Stimulated activated CD4-positive, alpha-beta T cell treated with anti-CD3 and anti-CD28 coated beads, Interleukin-1b, Interleukin-23, amount 100 ng/mL, for 24 hours (primary cell): ENCODE data around the gene PDE11A.

Source experiments
- DNase-seq, 4 experiments: peaks; one replicate each; pipeline ENCODE4 v3.0.0-alpha.2; 2020; ENCODE audit warnings: low read depth in 4 of 4, low spot score in 1 of 4

The PDE11A gene

DNA sequence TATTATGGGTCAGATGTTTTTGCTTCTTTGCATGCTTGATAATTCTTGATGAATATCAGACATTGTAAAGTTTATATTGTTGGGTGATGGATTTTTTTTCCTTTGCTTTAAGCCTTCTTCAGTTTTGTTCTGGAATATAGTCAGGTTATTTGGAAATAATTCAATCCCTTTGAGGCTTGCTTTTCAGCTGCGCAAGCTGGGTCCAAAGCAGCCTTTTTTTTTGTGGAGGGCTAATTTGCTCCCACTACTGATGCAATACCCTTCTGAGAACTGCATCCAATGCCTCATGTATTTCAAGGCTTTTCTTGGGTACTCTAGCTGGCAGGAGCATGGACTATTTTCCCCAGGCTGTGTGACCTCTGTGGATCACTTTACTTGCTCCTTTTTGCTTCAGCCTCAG lies 434.1 kb downstream of the PDE11A start:
- DNase-seq, result no peak

DNA sequence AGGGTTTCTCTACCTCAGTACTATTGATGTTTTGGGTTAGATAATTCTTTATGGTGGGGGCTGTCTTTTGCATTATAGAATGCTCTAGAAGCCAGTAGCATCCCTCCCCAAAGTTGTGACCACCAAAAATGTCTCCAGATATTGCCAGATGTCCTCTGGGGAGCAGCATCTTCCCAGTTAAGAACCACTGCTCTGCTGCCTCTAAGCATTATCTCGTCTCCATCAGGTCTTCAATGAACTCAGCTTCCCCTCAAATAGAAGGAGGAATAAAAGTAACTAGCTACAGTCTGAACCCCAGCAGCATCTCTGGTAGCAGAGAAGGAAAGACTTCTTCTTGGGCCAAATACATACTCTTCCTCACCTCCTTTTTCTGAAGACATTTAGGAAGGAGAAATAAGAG lies 435.9 kb downstream of the PDE11A start:
- DNase-seq, result no peak

DNA sequence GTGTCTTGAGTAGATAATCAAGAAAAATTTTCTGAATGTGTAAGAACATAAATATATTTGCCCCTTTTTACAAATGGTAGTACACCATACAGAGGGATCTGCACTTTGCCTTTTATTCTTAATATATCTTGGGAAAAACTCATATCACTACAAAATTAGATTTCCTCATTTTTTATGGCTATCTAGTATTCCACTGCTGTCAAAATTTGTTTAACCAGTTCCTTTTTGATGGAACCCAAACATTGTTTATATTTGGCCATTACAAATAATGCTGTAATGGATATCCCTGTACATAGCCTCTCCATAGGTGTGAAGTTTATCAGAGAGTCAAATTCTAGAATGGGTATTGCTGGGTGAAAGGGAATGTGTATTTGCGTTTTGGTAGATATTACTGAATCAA lies 436.9 kb downstream of the PDE11A start:
- no peak for DNase-seq

DNA sequence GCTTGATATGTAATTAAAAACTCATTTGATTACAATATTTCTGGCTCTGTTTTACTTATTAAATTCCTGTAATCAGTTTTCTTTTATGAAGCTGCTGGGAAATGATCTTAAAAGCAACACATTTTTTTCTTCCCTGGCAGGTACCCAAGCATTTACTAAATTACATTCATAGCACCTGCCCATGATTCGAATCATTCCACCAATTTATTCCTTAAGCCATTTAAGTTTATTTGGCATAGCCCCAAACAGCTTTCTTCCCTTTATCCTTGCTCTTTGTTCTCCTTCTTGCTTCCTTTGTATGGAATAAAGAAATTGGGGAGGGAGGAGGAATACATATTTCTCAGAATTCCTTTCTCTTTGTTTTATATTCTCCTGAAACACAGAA lies 438.7 kb downstream of the PDE11A start:
- no peak for DNase-seq

DNA sequence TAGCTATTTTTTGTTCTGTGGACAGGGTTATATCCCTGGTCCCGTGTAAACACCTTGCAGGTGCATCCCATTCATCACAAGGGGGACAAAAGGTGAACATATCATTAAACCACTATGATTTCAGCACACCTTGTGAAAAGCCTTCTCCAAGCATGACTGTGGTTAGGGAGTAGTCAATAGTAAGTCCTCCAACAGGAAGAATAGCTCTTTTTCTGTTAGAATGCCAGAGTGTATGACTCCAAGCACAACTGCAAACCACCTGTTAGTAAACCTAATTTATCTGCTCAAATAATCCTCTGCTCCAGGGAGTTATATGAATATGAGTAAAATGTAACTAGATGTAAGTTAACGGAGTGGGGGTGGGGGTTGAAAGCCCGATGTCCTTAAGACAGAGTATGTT lies 439.5 kb downstream of the PDE11A start:
- DNase-seq, result no peak

DNA sequence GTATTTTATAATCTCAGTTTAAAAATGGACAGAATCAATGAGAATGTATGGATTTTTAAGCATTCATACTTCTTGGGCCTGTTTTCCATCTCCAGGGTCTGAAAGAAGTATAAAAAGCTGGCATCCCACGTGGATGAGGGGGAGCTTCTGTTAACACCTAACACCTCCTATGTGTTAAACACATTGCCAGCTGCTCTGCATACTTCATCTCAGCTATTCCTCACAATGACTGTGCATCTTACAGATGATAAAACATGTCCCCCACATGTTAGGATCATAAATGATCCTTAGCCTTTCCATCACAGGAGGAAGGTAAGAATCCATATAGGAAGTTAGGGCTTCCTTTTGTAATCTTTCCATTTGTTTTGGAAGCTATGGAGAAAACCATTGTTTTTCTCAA lies 440.9 kb downstream of the PDE11A start:
- no peak for DNase-seq

DNA sequence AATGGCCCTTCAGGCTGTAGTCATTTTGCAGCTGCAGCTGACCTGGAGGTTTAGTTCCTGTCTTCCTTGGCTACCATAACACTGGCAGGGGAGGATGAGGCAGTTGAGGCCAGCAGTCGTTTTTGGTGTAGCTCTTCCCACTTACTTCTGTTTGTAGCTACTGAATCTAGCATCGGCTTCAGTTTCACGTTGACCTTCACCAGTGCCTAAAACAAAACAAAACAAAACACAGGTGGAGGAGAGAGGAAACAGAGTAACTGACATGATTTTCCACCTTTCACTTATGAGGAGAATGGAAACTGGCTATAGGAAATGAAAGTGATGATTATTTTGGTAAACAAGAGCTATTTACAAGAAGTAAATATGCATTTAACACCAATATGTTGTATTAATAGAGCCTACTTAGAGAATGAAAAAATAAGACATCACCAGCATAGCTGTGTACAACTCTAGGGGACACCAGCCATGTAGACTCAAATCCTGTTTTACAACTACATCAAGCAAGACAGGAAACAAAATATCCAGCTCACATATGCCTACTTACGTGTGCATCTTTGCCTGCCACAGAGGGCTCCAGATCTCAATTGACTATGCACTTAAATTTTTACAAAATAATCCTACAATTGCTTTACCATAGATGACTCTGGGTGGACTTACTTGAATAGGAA lies 443.1 kb downstream of the PDE11A start:
- DNase-seq, result no peak

DNA sequence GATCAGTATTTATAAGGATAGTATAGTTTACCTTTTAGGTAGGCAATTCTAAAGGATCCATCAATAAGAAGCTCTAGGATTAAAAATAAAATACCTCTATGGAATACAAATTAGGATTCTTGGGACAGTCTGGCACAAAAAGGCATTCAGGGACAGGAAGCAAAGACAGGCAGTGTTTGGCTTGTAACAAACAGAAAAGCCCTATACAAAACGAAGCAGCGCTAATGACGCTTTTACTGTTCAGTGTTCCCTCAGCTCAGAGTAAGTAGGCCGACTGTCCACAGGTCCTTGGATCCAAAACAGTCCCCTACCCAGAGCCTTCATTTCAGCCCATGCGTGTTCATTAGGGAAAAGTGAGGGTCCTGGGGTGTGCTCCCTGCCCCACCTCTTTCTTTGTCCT lies 443.7 kb downstream of the PDE11A start:
- DNase-seq, result no peak

DNA sequence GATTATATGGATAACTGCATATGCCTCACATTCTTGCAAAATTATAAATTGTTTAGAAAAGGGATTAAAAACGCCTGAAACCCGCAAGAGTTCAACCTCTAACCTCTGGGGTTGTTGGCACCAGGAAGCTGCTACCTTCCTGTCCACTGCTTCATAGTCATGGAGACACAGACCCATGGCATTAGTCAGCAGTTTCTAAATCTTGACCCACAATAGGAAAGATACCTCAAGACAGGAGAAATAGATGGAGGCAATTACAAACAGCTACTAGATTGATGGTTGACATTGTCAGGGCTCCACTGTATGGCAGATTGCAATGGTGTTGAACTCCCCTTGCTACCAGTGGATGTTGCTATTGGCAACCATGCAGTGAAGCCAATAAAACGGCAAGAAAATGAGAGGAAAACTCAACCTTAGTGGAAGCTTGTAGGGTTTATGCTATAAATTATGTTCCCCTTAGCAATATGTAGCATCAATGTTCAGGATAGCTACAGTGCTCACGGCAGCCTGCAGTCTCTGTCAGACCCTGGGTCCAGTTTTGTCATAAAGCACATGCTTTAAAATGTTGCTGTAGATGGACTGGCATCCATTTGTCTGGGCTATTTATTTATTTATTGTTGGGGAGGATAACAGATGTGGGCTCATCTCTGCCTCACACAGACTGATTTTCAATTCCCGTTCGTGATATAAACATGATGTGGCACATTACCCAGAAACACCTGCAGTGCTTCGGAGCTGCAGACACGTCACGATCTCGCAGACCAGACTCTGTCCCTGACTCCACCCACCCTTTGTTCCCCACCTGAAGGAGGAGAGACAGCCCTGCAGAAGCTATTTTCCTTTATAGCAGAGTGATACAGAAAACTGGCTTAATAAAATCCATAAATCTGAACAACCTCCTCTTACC lies 446.6 kb downstream of the PDE11A start:
- no peak for DNase-seq

DNA sequence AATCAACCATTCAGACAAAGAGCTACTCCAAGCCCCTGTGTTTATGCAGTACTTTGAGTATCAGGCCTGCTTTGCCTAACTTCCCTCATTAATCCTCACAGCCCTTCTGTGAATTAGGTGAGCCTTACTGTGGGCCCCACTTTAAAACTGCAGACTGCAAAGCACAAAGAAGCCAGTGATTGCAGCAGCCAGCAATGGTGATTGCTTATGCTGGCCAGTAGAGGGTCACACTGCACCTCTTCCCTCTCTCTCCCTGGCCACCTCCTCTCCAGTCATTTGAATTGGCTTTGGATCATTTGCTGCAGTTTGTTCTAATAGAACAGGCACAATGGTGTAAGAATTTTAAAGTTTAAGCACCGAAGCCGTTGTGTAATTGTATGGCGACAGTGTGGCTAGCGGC lies 450.1 kb downstream of the PDE11A start:
- no peak for DNase-seq

DNA sequence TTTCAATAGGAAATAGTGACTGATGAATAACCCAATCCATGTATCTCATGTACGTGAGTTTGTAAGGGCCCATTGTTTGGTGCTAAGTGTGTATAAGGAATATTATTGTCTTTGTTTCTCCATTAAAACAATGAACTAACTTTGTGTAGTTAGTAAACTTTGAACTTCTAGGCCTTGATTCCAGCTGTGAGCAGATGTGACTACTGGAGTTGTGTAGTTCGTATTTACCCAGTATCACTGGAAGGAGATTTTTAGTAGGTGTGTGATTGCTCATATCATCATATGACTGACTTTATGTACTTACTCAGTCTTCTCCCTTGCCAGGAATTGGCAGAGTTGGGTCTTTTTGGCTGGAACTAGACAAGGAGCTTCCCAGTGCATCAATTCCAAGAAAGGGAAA lies 452.6 kb downstream of the PDE11A start:
- no peak for DNase-seq

DNA sequence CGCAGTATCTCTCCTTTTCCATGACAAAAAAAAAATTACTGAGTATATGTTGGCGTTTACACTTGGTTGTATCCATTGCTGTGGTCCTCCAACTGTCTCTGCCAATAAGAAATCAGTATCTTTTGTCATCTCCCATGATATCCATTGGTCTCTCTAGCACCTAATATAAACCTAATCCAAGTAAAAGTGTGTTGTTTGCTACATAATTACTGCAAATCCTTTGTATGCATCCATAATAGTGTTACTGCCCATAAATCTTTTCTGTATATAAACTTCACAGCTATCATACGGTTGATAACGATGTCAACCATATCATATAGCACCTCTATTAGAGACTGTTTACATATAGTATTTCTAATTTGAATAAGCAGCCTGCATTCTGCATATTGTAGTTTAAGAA lies 453.1 kb downstream of the PDE11A start:
- no peak for DNase-seq

DNA sequence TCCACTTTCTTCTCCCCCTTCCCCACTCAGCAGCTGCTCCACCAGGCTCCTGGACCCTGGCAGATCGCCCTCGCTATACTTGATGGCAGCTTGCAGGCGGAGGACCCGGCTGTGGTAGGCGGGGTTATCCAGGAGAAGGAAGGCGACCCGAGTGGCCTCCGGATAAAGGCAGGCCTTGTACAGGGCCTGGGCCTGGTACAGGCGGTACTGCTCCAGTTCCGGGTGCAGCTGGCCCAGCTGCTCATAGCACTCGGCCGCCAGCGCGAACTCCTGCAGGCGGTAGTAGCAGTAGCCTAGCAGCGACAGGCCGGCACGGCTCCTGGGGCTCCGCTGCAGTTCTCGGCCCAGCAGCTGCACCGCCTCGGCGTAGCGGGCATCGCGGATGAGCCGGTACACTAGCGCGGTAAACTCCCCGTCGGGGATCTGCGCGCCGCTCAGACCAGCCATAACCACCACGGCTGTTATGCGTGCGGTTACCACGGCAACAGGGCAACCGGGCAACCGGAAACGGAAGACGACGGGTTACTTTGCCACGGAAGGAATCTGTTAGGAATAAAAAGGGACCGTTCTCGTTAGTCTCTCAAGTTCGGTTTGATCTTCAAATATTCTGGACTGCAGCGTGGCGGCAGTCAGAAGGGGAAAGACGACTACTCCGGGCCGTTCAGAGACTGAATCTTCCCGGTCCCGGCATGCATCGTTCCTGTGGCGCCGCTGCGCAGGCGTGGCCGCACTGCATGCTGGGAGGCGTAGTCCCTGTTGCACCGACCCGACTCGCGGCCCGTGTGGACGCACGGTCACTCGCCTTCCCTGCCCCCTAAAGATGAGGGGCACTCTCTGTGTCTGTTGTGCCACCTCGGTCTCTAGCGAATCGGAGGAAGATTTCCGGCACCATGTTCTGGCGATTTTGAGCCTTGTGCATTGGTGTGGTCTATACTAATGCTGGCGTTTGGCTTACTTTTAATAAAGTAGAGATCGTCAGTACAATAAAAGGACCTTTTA lies 454.0 kb downstream of the PDE11A start:
- DNase-seq, result peak; percentile 69 to 87 (median 85)

DNA sequence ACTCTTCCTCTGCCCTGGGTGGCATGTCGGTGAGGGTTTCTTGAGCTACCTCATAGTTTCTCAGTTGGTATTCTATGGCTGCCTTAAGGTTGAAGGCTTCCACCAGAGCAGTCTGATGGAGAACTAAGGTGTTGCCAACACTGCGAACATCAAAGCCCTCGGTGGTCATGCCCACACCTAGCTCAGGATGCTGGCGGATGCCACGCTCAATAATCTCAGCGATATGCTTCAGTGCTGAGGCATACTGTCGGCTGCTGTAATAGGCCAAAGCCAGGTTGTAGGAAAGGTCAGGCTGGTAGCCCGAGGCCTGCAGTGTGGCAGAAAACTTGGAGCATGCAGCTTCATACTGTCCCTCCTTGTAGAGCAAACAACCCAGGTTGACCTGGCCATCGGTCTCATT lies 454.7 kb downstream of the PDE11A start:
- DNase-seq, result no peak

DNA sequence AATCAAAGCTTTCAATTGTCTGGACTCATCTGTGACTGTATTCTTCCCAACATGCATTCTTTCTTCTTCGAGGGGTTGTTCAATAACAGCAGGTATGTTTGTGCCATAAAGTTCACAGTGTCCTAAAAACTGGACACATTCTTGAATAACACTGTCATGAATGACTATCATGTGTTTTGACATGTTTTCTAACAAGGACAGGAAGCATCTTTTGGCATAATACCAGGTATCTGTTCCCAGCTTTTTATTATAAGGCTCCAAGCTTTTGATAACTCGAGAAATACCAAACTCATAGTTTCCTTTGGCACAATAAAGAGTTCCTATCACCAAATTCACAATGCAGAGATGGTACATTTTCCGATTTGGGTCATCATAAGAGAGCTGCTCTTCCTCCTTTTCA lies 455.8 kb downstream of the PDE11A start:
- DNase-seq, result no peak

DNA sequence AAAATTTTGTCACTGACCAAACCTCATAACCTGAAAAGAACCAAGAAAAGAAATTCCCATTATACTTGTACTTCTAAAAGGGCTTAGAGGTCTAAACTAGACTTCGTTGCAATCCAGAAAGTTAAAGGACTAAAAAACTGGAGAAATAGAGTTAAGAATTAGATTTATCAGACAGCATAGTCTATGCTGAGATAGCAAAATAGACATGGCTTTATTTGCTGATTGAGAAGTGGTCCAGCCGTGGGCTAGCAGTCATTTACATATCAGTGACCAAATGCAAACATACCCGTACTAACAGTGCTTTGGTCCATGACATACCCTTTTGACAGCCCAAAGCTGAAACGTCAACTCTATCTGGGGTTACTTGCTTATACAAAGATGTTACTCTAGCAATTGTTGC lies 456.5 kb downstream of the PDE11A start:
- no peak for DNase-seq

DNA sequence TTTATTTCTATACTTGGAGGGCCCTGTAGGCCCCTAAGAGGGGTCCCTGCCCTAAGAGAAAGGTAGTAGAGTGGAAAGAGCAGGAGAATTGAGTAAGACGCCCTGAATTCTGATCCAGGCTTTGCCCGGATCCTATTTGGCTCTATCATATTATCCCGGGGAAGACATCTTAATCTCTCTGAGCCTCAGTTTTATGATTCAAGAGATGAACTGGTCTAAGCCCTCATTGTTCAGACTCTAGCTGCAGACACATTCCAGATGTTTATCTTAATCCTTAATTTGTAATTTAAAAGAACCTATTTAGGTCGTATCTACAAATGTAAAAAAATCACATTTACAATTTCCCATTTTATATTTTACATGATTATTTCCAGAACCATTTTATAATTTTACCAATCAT lies 459.9 kb downstream of the PDE11A start:
- no peak for DNase-seq

DNA sequence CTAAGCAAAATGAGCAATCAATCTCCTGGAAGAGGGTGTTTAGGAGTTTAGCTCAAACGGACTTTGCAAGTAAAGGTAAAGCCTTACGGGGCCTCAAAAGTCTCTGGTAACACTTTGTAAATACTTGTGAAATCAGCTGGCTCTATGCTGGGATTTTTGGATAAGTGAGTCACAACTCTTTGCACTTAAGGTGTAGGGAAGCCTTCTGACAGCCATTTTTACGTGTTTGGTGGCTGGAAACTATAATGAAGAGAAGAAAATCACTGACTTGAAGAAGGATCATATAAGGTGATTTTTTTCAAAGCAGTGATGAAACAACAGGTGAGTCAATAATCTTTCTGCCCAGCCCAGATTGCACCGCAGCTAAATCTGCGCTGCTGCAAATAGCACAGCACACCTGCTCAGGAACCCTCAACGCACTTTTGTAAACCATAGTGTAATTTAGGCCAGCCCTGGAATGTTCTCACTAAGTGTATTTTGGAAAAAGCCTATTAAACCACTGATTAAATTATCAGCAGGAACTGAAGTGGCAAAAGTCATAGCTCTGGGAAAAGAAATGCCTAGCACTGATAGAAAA lies 461.2 kb downstream of the PDE11A start:
- no peak for DNase-seq

DNA sequence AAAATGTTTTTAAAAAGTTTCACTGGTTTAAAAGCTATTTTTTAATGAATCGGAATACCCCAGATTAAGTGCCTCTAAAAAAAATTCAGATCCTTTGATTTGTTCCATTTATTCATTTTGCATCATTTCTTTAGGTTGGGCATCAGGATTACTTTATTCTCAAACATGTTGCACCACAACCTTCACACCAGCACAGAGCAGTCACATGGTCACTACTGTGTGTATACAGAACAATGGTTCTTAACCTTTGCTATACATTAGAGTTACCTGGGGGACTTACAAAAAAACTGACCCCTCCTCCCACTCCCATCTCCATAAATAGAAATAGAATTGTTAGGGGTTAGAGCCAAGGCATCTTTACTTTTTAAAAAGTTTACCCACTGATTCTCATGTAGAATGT lies 461.8 kb downstream of the PDE11A start:
- no peak for DNase-seq

DNA sequence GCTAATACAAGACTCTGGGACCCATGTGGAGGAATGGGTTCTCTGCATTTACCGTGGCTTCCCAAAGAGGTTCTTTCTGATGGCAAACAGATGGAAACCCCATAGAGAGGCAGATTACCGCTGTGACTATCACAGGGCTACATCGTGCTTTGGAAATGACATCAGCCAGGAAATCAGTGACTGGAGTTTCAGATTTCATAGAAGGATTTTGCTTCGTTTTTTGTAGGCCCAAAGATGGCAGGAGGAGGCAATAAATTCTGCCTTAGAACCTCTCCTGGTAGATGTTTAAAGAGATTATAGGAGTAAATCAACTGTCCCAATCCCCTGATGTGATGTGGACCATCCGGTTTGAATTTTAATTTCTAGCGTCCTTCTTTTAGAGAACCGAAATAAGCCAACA lies 465.9 kb downstream of the PDE11A start:
- no peak for DNase-seq
